HCT116 (cell line): ENCODE results near the gene MTOR. TPM values are rescaled to one million over a fixed set of nuclear protein-coding genes. Genes with fewer than 3 reads are reported as not detected.

ENCODE experiments used
- ATAC-seq: fragments of 200-7000 bp; cut with Tn5 transposase; 2 replicates; pipeline ENCODE4 v1.9.1; 2020; ENCODE audit warnings: mild to moderate bottlenecking, moderate library complexity
- BruUV-seq: library from RNA; stranded (reverse); fragments of 400-500 nt; replicated peaks from 2 replicates; lab custom pipeline; 2021; lab: Mats Ljungman, UMichigan
- CTCF ChIA-PET: fragments of 300-600 bp; sonication (Branson Sonifier 250); formaldehyde crosslinking; loops from one replicate; lab custom pipeline; 2021; ENCODE audit warnings: antibody characterized with exemption; lab: Charles Lee
- POLR2A ChIA-PET: fragments of 300-600, 350-600 bp; sonication (Branson Sonifier 250); formaldehyde crosslinking; loops from one replicate; lab custom pipeline; 2021; ENCODE audit warnings: antibody characterized with exemption; lab: Charles Lee
- RAD21 ChIA-PET, 2 experiments: fragments of 300-600 bp; sonication (Branson Sonifier 250); formaldehyde crosslinking; loops; one replicate each; lab custom pipeline; 2023; ENCODE audit warnings: low total read pairs in 2 of 2; ENCODE audit not compliant: uncharacterized antibody in 2 of 2, unreplicated experiment in 2 of 2, low non-redundant PET in 1 of 2; lab: Charles Lee
- DNase-seq: peaks from one replicate; pipeline ENCODE4 v3.0.0-alpha.2; 2010; ENCODE audit warnings: low read depth, low spot score
- H2AFZ ChIP-seq: fragments of 200-600 bp; shearing (Covaris generic), sonication (generic); 2 replicates; pipeline ENCODE4 v1.6.1; 2017; ENCODE audit warnings: low read depth, mixed run types, mixed read lengths, antibody characterized with exemption, low read length; ENCODE audit not compliant: poor library complexity, severe bottlenecking
- H3K27ac ChIP-seq: 2 replicates; pipeline ENCODE4 v1.5.1; 2012; ENCODE audit warnings: low read depth, low read length
- H3K27me3 ChIP-seq: fragments of 200-600 bp; sonication (generic); 2 replicates; pipeline ENCODE4 v1.6.1; 2016; ENCODE audit warnings: mixed run types, low read length, mixed read lengths; ENCODE audit not compliant: insufficient read depth
- H3K36me3 ChIP-seq, 2 experiments: fragments of 200-500 bp in 1 of 2; fragments of 200-600 bp in 1 of 2; sonication (Bioruptor generic) in 1 of 2; sonication (generic) in 1 of 2; 2 replicates each; pipeline versions ENCODE4 v1.5.1 to v1.6.1; 2014 to 2016; ENCODE audit warnings: low read length in 2 of 2, inconsistent platforms in 1 of 2, mixed read lengths in 1 of 2, mixed run types in 1 of 2; ENCODE audit not compliant: insufficient read depth in 2 of 2, control insufficient read depth in 1 of 2
- H3K4me1 ChIP-seq, 2 experiments: fragments of 200-600 bp in 1 of 2; sonication (generic) in 1 of 2; 2 replicates each; pipeline versions ENCODE4 v1.5.1 to v1.6.1; 2012 to 2017; ENCODE audit warnings: low read length in 2 of 2, inconsistent platforms in 1 of 2, mild to moderate bottlenecking in 1 of 2, mixed read lengths in 1 of 2, mixed run types in 1 of 2, moderate library complexity in 1 of 2; ENCODE audit not compliant: insufficient read depth in 2 of 2, control insufficient read depth in 1 of 2
- H3K4me2 ChIP-seq: fragments of 200-600 bp; sonication (generic); 2 replicates; pipeline ENCODE4 v1.6.1; 2017; ENCODE audit warnings: mixed run types, low read length, mixed read lengths
- H3K4me3 ChIP-seq, 2 experiments: fragments of 200-600 bp in 1 of 2; sonication (generic) in 1 of 2; replicated peaks in 1 of 2; 2 replicates each; pipeline ENCODE4 v1.5.1; 2011 to 2016; ENCODE audit warnings: low read length in 2 of 2, control low read depth in 1 of 2, low read depth in 1 of 2, mild to moderate bottlenecking in 1 of 2, mixed read lengths in 1 of 2, mixed run types in 1 of 2
- H3K79me2 ChIP-seq: fragments of 200-600 bp; sonication (generic); 2 replicates; pipeline ENCODE4 v1.6.1; 2017; ENCODE audit warnings: mild to moderate bottlenecking, mixed run types, low read length, moderate library complexity, mixed read lengths; ENCODE audit not compliant: insufficient read depth
- H3K9ac ChIP-seq: fragments of 200-600 bp; sonication (generic); 2 replicates; pipeline ENCODE4 v1.6.1; 2016; ENCODE audit warnings: low read length, mixed read lengths
- H3K9me2 ChIP-seq: fragments of 200-600 bp; sonication (generic), shearing (Covaris generic); 2 replicates; pipeline ENCODE4 v1.6.1; 2017; ENCODE audit warnings: mixed run types, mild to moderate bottlenecking, moderate library complexity; ENCODE audit not compliant: insufficient read depth
- H3K9me3 ChIP-seq, 2 experiments: fragments of 200-500 bp in 1 of 2; fragments of 200-600 bp in 1 of 2; sonication (Bioruptor generic) in 1 of 2; sonication (generic) in 1 of 2; 2 replicates each; pipeline ENCODE4 v1.6.1; 2014 to 2017; ENCODE audit warnings: low read length in 2 of 2, mixed read lengths in 2 of 2, inconsistent platforms in 1 of 2, low read depth in 1 of 2, mild to moderate bottlenecking in 1 of 2, mixed run types in 1 of 2, moderate library complexity in 1 of 2; ENCODE audit not compliant: control insufficient read depth in 1 of 2, insufficient read depth in 1 of 2
- H4K20me1 ChIP-seq: fragments of 200-600 bp; sonication (generic), shearing (Covaris generic); 2 replicates; pipeline ENCODE4 v1.6.1; 2017; ENCODE audit warnings: mixed run types, mild to moderate bottlenecking, moderate library complexity; ENCODE audit not compliant: insufficient read depth
- CBX3 ChIP-seq: IDR thresholded peaks from 2 replicates; pipeline ENCODE4 v1.6.1; 2012; ENCODE audit warnings: low read depth
- CEBPB ChIP-seq: IDR thresholded peaks from 2 replicates; pipeline ENCODE4 v1.6.1; 2012; ENCODE audit warnings: low read depth
- EGR1 ChIP-seq: IDR thresholded peaks from 2 replicates; pipeline ENCODE4 v1.6.1; 2012; ENCODE audit warnings: low read depth
- ELF1 ChIP-seq: IDR thresholded peaks from 2 replicates; pipeline ENCODE4 v1.6.1; 2012; ENCODE audit warnings: low read depth, borderline replicate concordance
- EZH2 ChIP-seq: fragments of 200-600 bp; sonication (generic); IDR thresholded peaks from 2 replicates; pipeline ENCODE4 v1.6.1; 2017; ENCODE audit warnings: antibody characterized with exemption, mixed run types
- FOSL1 ChIP-seq: IDR thresholded peaks from 2 replicates; pipeline ENCODE4 v1.6.1; 2012; ENCODE audit warnings: low read depth
- JUND ChIP-seq: IDR thresholded peaks from 2 replicates; pipeline ENCODE4 v1.6.1; 2012
- POLR2A ChIP-seq: IDR thresholded peaks from 2 replicates; pipeline ENCODE4 v1.7.0; 2011; ENCODE audit warnings: borderline replicate concordance; ENCODE audit not compliant: insufficient read depth, insufficient read length; ENCODE audit errors: extremely low read depth
- POLR2AphosphoS5 ChIP-seq: IDR thresholded peaks from 2 replicates; pipeline ENCODE4 v1.6.1; 2011; ENCODE audit warnings: mild to moderate bottlenecking, low read depth, low read length, moderate library complexity
- RAD21 ChIP-seq: IDR thresholded peaks from 2 replicates; pipeline ENCODE4 v1.6.1; 2012; ENCODE audit warnings: low read depth, mild to moderate bottlenecking
- REST ChIP-seq: IDR thresholded peaks from 2 replicates; pipeline ENCODE4 v1.6.1; 2012; ENCODE audit warnings: low read depth
- SIN3A ChIP-seq: IDR thresholded peaks from 2 replicates; pipeline ENCODE4 v1.6.1; 2012; ENCODE audit warnings: low read depth
- SP1 ChIP-seq: IDR thresholded peaks from 2 replicates; pipeline ENCODE4 v1.6.1; 2012; ENCODE audit warnings: low read depth
- YY1 ChIP-seq: IDR thresholded peaks from 2 replicates; pipeline ENCODE4 v1.6.1; 2011; ENCODE audit warnings: low read length, low read depth, moderate library complexity, mild to moderate bottlenecking; ENCODE audit not compliant: insufficient replicate concordance; ENCODE audit errors: extremely low read depth
- ZFX ChIP-seq: fragments of 450-650 bp; IDR thresholded peaks from 2 replicates; pipeline ENCODE4 v1.6.1; 2017
- ZNF274 ChIP-seq: fragments of 200-500 bp; sonication (Bioruptor generic); IDR thresholded peaks from 2 replicates; pipeline ENCODE4 v1.6.1; 2014; ENCODE audit warnings: mild to moderate bottlenecking, low read depth, low read length, inconsistent platforms
- intact Hi-C: fragments of 100-400 bp; cut with micrococcal nuclease; formaldehyde crosslinking; loops from 2 replicates; pipeline ENCODE4 v1.10.0; 2022
- total RNA-seq: library from RNA; stranded (reverse); gene quantifications from one replicate; pipeline ENCODE4 v1.2.1, GENCODE V29; 2021; ENCODE audit not compliant: unreplicated experiment
- TF ChIP-seq, protein P1 (sequence below), 3 experiments: fragments of 200-600 bp in 1 of 3; sonication (generic) in 1 of 3; IDR thresholded peaks in 2 of 3; conservative IDR thresholded peaks in 1 of 3; 2 replicates each; pipeline ENCODE4 v1.5.1; 2012 to 2017; ENCODE audit warnings: low read depth in 2 of 3, low read length in 2 of 3, antibody characterized with exemption in 1 of 3, borderline replicate concordance in 1 of 3, control low read depth in 1 of 3, mild to moderate bottlenecking in 1 of 3, mixed read lengths in 1 of 3, mixed run types in 1 of 3, moderate library complexity in 1 of 3; ENCODE audit not compliant: insufficient read depth in 1 of 3
- TF ChIP-seq, protein P2 (sequence below): IDR thresholded peaks from 2 replicates; pipeline ENCODE4 v1.6.1; 2012
- TF ChIP-seq, protein P3 (sequence below): IDR thresholded peaks from 2 replicates; pipeline ENCODE4 v1.6.1; 2012

Gene MTOR
- total RNA-seq, 1 experiment from 2014 or later = 42.2 TPM

- ChIA-PET POLR2A (no interaction called here), CTCF (no interaction called here)
- BruUV-seq = no TSS peak
Observed at GRCh38 chr1:11179125-11179524, 83.2 kb downstream of the MTOR start.

More at GRCh38 chr1:11179125-11179524, 83.2 kb downstream of the MTOR start:
- Histone ChIP-seq H4K20me1 (no peaks in the 10 kb centered on the region), H3K4me3 (no peak overlapping the region), H3K9me2 (no peaks in the 10 kb centered on the region), H3K79me2 (no peaks in the 10 kb centered on the region), H3K27me3 (no peaks in the 10 kb centered on the region), H3K9me3 (no peaks in the 10 kb centered on the region), H3K4me2 (no peak overlapping the region), H3K27ac (no peak overlapping the region), H3K4me1 (no peaks in the 10 kb centered on the region), H3K9ac (no peak overlapping the region), H2AFZ (no peak overlapping the region), H3K36me3 (0 out of 4 replicates have a peak, but pooled peaks cover 0 to 3% of the 10 kb centered on the region in 2 experiments)
- ATAC-seq = no peak
- DNase-seq = no peak
- TF ChIP-seq POLR2A (no peak), YY1 (no peak), JUND (no peak), EZH2 (no peak), ZNF274 (no peak), SP1 (no peak), REST (no peak), CEBPB (no peak), POLR2AphosphoS5 (no peak), SIN3A (no peak), FOSL1 (no peak), ELF1 (no peak), CBX3 (no peak), RAD21 (no peak), EGR1 (no peak), ZFX (no peak)
- TF ChIP-seq, protein P1, sequence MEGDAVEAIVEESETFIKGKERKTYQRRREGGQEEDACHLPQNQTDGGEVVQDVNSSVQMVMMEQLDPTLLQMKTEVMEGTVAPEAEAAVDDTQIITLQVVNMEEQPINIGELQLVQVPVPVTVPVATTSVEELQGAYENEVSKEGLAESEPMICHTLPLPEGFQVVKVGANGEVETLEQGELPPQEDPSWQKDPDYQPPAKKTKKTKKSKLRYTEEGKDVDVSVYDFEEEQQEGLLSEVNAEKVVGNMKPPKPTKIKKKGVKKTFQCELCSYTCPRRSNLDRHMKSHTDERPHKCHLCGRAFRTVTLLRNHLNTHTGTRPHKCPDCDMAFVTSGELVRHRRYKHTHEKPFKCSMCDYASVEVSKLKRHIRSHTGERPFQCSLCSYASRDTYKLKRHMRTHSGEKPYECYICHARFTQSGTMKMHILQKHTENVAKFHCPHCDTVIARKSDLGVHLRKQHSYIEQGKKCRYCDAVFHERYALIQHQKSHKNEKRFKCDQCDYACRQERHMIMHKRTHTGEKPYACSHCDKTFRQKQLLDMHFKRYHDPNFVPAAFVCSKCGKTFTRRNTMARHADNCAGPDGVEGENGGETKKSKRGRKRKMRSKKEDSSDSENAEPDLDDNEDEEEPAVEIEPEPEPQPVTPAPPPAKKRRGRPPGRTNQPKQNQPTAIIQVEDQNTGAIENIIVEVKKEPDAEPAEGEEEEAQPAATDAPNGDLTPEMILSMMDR (IDR thresholded peaks at IDR 0.05 in 2 of 3, conservative IDR thresholded peaks at IDR 0.05 in 1 of 3; ENCODE audit: borderline replicate concordance in 1 of 3, insufficient read depth in 1 of 3, low read depth in 2 of 3, low read length in 2 of 3) = no peak
- TF ChIP-seq, protein P2, sequence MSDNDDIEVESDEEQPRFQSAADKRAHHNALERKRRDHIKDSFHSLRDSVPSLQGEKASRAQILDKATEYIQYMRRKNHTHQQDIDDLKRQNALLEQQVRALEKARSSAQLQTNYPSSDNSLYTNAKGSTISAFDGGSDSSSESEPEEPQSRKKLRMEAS = no peak
- TF ChIP-seq, protein P3, sequence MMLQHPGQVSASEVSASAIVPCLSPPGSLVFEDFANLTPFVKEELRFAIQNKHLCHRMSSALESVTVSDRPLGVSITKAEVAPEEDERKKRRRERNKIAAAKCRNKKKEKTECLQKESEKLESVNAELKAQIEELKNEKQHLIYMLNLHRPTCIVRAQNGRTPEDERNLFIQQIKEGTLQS = no peak
- RAD21 ChIA-PET = no interaction called here
- intact Hi-C loops = no loop called here
